Natural killer cell (primary cell): Measurements from ENCODE around the gene COA5. TPM values are rescaled to one million over a fixed set of nuclear protein-coding genes. Genes with fewer than 3 reads are reported as not detected.

Experiments used
- ATAC-seq, 3 donors: fragments of 150-1000 bp in 2 of 3; fragments of 200-7000 bp in 1 of 3; cut with Tn5 transposase; 1 replicate in 1 of 3; 2 replicates in 2 of 3; pipeline ENCODE4 v1.10.0; 2021; ENCODE audit warnings: mild to moderate bottlenecking in 2 of 3, moderate library complexity in 2 of 3
- DNase-seq, 2 donors: peaks; one replicate each; pipeline versions ENCODE4 v3.0.0 to v3.0.0-alpha.2; 2013 to 2021; ENCODE audit warnings: mixed read lengths in 1 of 2
- H3K27ac ChIP-seq: one replicate; pipeline ENCODE4 v1.5.1; 2013; ENCODE audit warnings: mild to moderate bottlenecking, low read length
- H3K27me3 ChIP-seq: one replicate; pipeline ENCODE4 v1.6.1; 2013; ENCODE audit warnings: low read length; ENCODE audit not compliant: control insufficient read depth, insufficient read depth
- H3K36me3 ChIP-seq: one replicate; pipeline ENCODE4 v1.6.1; 2013; ENCODE audit warnings: low read length; ENCODE audit not compliant: control insufficient read depth, insufficient read depth
- H3K4me1 ChIP-seq: one replicate; pipeline ENCODE4 v1.6.1; 2013; ENCODE audit warnings: low read length; ENCODE audit not compliant: control insufficient read depth, insufficient read depth
- H3K4me3 ChIP-seq: one replicate; pipeline ENCODE4 v1.5.1; 2013; ENCODE audit warnings: low read length
- H3K9me3 ChIP-seq: one replicate; pipeline ENCODE4 v1.6.1; 2013; ENCODE audit warnings: low read length; ENCODE audit not compliant: control insufficient read depth, insufficient read depth
- H3K27ac Mint-ChIP-seq, 2 donors: one replicate each; pipeline ENCODE4 v1.8.0; 2022; ENCODE audit warnings: mild to moderate bottlenecking in 2 of 2, mixed read lengths in 2 of 2, moderate library complexity in 1 of 2
- H3K27me3 Mint-ChIP-seq, 2 donors: one replicate each; pipeline ENCODE4 v1.8.0; 2022; ENCODE audit warnings: low read depth in 2 of 2, mixed read lengths in 2 of 2
- H3K36me3 Mint-ChIP-seq: one replicate; pipeline ENCODE4 v1.8.0; 2022; ENCODE audit warnings: mixed read lengths
- H3K4me1 Mint-ChIP-seq, 2 donors: one replicate each; pipeline ENCODE4 v1.8.0; 2022; ENCODE audit warnings: mixed read lengths in 2 of 2
- H3K4me3 Mint-ChIP-seq: one replicate; pipeline ENCODE4 v1.8.0; 2022; ENCODE audit warnings: mild to moderate bottlenecking, moderate library complexity, mixed read lengths
- H3K9me3 Mint-ChIP-seq, 2 donors: one replicate each; pipeline ENCODE4 v1.8.0; 2022; ENCODE audit warnings: mixed read lengths in 2 of 2
- CTCF ChIP-seq: fragments of 200-600 bp; IDR thresholded peaks from one replicate; pipeline ENCODE4 v1.8.0; 2022; ENCODE audit warnings: antibody characterized with exemption
- WGBS: methylation state at CpG from one replicate; pipeline ENCODE4 v1.1.7; 2013; ENCODE audit warnings: missing lambda C conversion rate; ENCODE audit not compliant: insufficient coverage; 5-methylcytosine and 5-hydroxymethylcytosine counted together
- intact Hi-C: fragments of 100-400 bp; cut with micrococcal nuclease; formaldehyde crosslinking; loops from one replicate; pipeline ENCODE4 v1.14.2; 2022
- total RNA-seq, 4 donors: library from RNA; stranded (reverse); fragments of 120-200 nt in 1 of 4; gene quantifications; one replicate each; pipeline versions ENCODE4 v1.2.3 to v1.2.4, GENCODE V29; 2013 to 2022

COA5 gene
- total RNA-seq, 3 donors from 2014 or later (not counting 1 experiment from before 2014, with no cell fraction given): 27.4 to 39.6 (median 36.1) TPM

- H3K9me3 Mint-ChIP-seq: no peaks in the 10 kb centered on the region
- H3K27ac Mint-ChIP-seq: peak overlapping the region; percentile 74 to 85
- ATAC-seq (no peak), DNase-seq (no peak)
- 98% methylated on average over 8 of the region's 8 CpGs for WGBS
- peaks cover 64 to 71% of the 10 kb centered on the region in 2 donors for H3K4me1 Mint-ChIP-seq
- Histone ChIP-seq H3K27ac (no peak overlapping the region), H3K4me1 (peaks cover 44% of the 10 kb centered on the region), H3K27me3 (no peaks in the 10 kb centered on the region), H3K4me3 (no peak overlapping the region), H3K36me3 (peaks cover 85% of the 10 kb centered on the region), H3K9me3 (no peaks in the 10 kb centered on the region)
- H3K27me3 Mint-ChIP-seq: no peaks in the 10 kb centered on the region
- no peak for TF ChIP-seq CTCF
- intact Hi-C loops: no loop called here
- peaks cover 23% of the 10 kb centered on the region for H3K36me3 Mint-ChIP-seq
- no peak overlapping the region for H3K4me3 Mint-ChIP-seq
Measured at GRCh38 chr2:98555696-98556095, 52.6 kb downstream of the COA5 start.

GRCh38 chr2:98554116-98554861 is 54.0 kb downstream of the COA5 start:
- no peak for TF ChIP-seq CTCF
- ATAC-seq (no peak), DNase-seq (no peak)
- H3K4me3 Mint-ChIP-seq: no peak overlapping the region
- H3K27ac ChIP-seq: no peak overlapping the region
- H3K27ac Mint-ChIP-seq: peak overlapping the region; percentile 29 to 74
- no peaks in the 10 kb centered on the region for H3K9me3 ChIP-seq
- H3K4me3 ChIP-seq: no peak overlapping the region
- WGBS: 72% methylated on average over 10 of the region's 10 CpGs
- H3K36me3 Mint-ChIP-seq: peaks cover 23% of the 10 kb centered on the region
- H3K4me1 Mint-ChIP-seq: peaks cover 55 to 65% of the 10 kb centered on the region in 2 donors
- no peaks in the 10 kb centered on the region for H3K27me3 Mint-ChIP-seq
- peaks cover 45% of the 10 kb centered on the region for H3K4me1 ChIP-seq
- intact Hi-C loops: no loop called here
- H3K9me3 Mint-ChIP-seq: no peaks in the 10 kb centered on the region
- H3K36me3 ChIP-seq: peaks cover 86% of the 10 kb centered on the region
- H3K27me3 ChIP-seq: no peaks in the 10 kb centered on the region

- Histone ChIP-seq H3K9me3 (no peaks in the 10 kb centered on the region), H3K27ac (no peak overlapping the region), H3K36me3 (peaks cover 83% of the 10 kb centered on the region), H3K27me3 (no peaks in the 10 kb centered on the region), H3K4me3 (no peak overlapping the region), H3K4me1 (peaks cover 50% of the 10 kb centered on the region)
- Mint-ChIP-seq H3K4me3 (no peak overlapping the region), H3K27me3 (no peaks in the 10 kb centered on the region), H3K4me1 (peaks cover 45 to 55% of the 10 kb centered on the region in 2 donors), H3K27ac (peak overlapping the region; percentile 55), H3K36me3 (peaks cover 23% of the 10 kb centered on the region), H3K9me3 (no peaks in the 10 kb centered on the region)
- ATAC-seq (no peak), DNase-seq (no peak)
- over 99% methylated on average over 7 of the region's 7 CpGs for WGBS
- intact Hi-C loops: no loop called here
- TF ChIP-seq CTCF: no peak
Measured at GRCh38 chr2:98552499-98553179, 55.7 kb downstream of the COA5 start.
